Measurements from ENCODE around the gene CDKN2AIPNL.

- no peak for TF ChIP-seq CTCF (IDR thresholded peaks at IDR 0.05; ENCODE audit: insufficient read depth, low read depth, low read length)
- no peak for TF ChIP-seq EZH2 (IDR thresholded peaks at IDR 0.05; ENCODE audit: insufficient read depth, low read length)
These were observed 20.5 kb upstream of the CDKN2AIPNL start for GRCh38 chr5:134432174-134432573.

Measured in astrocyte (in vitro differentiated cells and primary cell).